CD14-positive monocyte (primary cell): Measurements from ENCODE around the gene DKK2. TPM values are rescaled to one million over a fixed set of nuclear protein-coding genes. Genes with fewer than 3 reads are reported as not detected.

Experiments
- DNase-seq, 3 donors: peaks; one replicate each; pipeline ENCODE4 v3.0.0-alpha.2; 2011 to 2022
- H2AFZ ChIP-seq: 2 replicates; pipeline ENCODE4 v1.6.0; 2012; ENCODE audit warnings: mild to moderate bottlenecking, low read depth, low read length, inconsistent platforms; ENCODE audit not compliant: insufficient read depth, poor library complexity, severe bottlenecking
- H3K27ac ChIP-seq, 2 donors: 1 replicate in 1 of 2; 2 replicates in 1 of 2; pipeline ENCODE4 v1.5.1; 2012 to 2013; ENCODE audit warnings: low read length in 2 of 2, control low read depth in 1 of 2, inconsistent platforms in 1 of 2, low read depth in 1 of 2, mild to moderate bottlenecking in 1 of 2
- H3K27me3 ChIP-seq, 2 donors: one replicate each; pipeline versions ENCODE4 v1.6.0 to v1.6.1; 2011 to 2013; ENCODE audit warnings: low read length in 2 of 2; ENCODE audit not compliant: control insufficient read depth in 2 of 2, insufficient read depth in 2 of 2
- H3K36me3 ChIP-seq, 2 donors: replicated peaks in 1 of 2; 1 replicate in 1 of 2; 2 replicates in 1 of 2; pipeline versions ENCODE4 v1.5.1 to v1.6.1; 2012 to 2013; ENCODE audit warnings: low read length in 2 of 2, control low read depth in 1 of 2, inconsistent platforms in 1 of 2, mild to moderate bottlenecking in 1 of 2; ENCODE audit not compliant: insufficient read depth in 2 of 2, control insufficient read depth in 1 of 2
- H3K4me1 ChIP-seq, 2 donors: 1 replicate in 1 of 2; 2 replicates in 1 of 2; pipeline versions ENCODE4 v1.5.1 to v1.6.1; 2012 to 2013; ENCODE audit warnings: low read length in 2 of 2, control low read depth in 1 of 2, inconsistent platforms in 1 of 2, mild to moderate bottlenecking in 1 of 2, moderate library complexity in 1 of 2; ENCODE audit not compliant: insufficient read depth in 2 of 2, control insufficient read depth in 1 of 2
- H3K4me2 ChIP-seq: replicated peaks from 2 replicates; pipeline ENCODE3; 2012; ENCODE audit warnings: low read length, moderate library complexity, mild to moderate bottlenecking; ENCODE audit not compliant: poor library complexity, severe bottlenecking; ENCODE audit errors: extremely low read depth
- H3K4me3 ChIP-seq, 3 experiments: fragments of 200-600 bp in 1 of 3; sonication (generic) in 1 of 3; replicated peaks in 1 of 3; 1 replicate in 2 of 3; 2 replicates in 1 of 3; pipeline ENCODE4 v1.5.1; 2011 to 2013; ENCODE audit warnings: low read length in 3 of 3, mild to moderate bottlenecking in 3 of 3, control low read depth in 2 of 3, low read depth in 2 of 3, inconsistent platforms in 1 of 3, moderate library complexity in 1 of 3
- H3K79me2 ChIP-seq: 2 replicates; pipeline ENCODE4 v1.6.0; 2012; ENCODE audit warnings: mild to moderate bottlenecking, control low read depth, inconsistent platforms, low read length, moderate library complexity; ENCODE audit not compliant: insufficient read depth
- H3K9ac ChIP-seq: 2 replicates; pipeline ENCODE4 v1.6.0; 2017; ENCODE audit warnings: low read length, mild to moderate bottlenecking; ENCODE audit not compliant: insufficient read depth, poor library complexity, severe bottlenecking
- H3K9me3 ChIP-seq, 2 donors: replicated peaks in 1 of 2; 1 replicate in 1 of 2; 2 replicates in 1 of 2; pipeline versions ENCODE4 v1.5.1 to v1.6.1; 2012 to 2013; ENCODE audit warnings: low read length in 2 of 2, control low read depth in 1 of 2; ENCODE audit not compliant: control insufficient read depth in 1 of 2, insufficient read depth in 1 of 2
- H4K20me1 ChIP-seq: 2 replicates; pipeline ENCODE4 v1.6.0; 2012; ENCODE audit warnings: mild to moderate bottlenecking, low read length, control low read depth, moderate library complexity; ENCODE audit not compliant: insufficient read depth
- H3K27ac Mint-ChIP-seq, 7 donors: one replicate each; pipeline ENCODE4 v1.8.0; 2020; ENCODE audit warnings: mild to moderate bottlenecking in 7 of 7, mixed read lengths in 7 of 7, moderate library complexity in 6 of 7, inconsistent platforms in 2 of 7
- H3K27me3 Mint-ChIP-seq, 3 donors: one replicate each; pipeline ENCODE4 v1.8.0; 2021 to 2022; ENCODE audit warnings: low read depth in 3 of 3, mild to moderate bottlenecking in 3 of 3, mixed read lengths in 3 of 3, moderate library complexity in 3 of 3, inconsistent platforms in 1 of 3
- H3K36me3 Mint-ChIP-seq, 2 donors: one replicate each; pipeline ENCODE4 v1.8.0; 2020; ENCODE audit warnings: mixed read lengths in 2 of 2, inconsistent platforms in 1 of 2, mild to moderate bottlenecking in 1 of 2
- H3K4me1 Mint-ChIP-seq: one replicate; pipeline ENCODE4 v1.8.0; 2020; ENCODE audit warnings: mild to moderate bottlenecking, mixed read lengths
- H3K4me3 Mint-ChIP-seq, 2 donors: one replicate each; pipeline ENCODE4 v1.8.0; 2020; ENCODE audit warnings: mild to moderate bottlenecking in 2 of 2, mixed read lengths in 2 of 2, moderate library complexity in 1 of 2
- H3K9me3 Mint-ChIP-seq, 7 donors: one replicate each; pipeline ENCODE4 v1.8.0; 2020 to 2022; ENCODE audit warnings: mixed read lengths in 7 of 7, mild to moderate bottlenecking in 6 of 7, moderate library complexity in 6 of 7, inconsistent platforms in 2 of 7
- CTCF ChIP-seq: fragments of 200-600 bp; IDR thresholded peaks from one replicate; pipeline ENCODE4 v1.8.0; 2022; ENCODE audit warnings: antibody characterized with exemption, mild to moderate bottlenecking
- WGBS: methylation state at CpG from one replicate; pipeline ENCODE4 v1.1.5; 2013; ENCODE audit warnings: missing lambda C conversion rate; ENCODE audit not compliant: insufficient coverage; 5-methylcytosine and 5-hydroxymethylcytosine counted together
- intact Hi-C, 2 donors: fragments of 100-400 bp; cut with micrococcal nuclease; formaldehyde crosslinking; loops; one replicate each; pipeline versions ENCODE4 v1.15.0 to v1.15.1; 2023
- polyA plus RNA-seq, 3 donors: library from polyadenylated mRNA; depleted of rRNA in 1 of 3; unstranded in 2 of 3; stranded (reverse) in 1 of 3; fragments of 300-500 nt in 2 of 3; fragments of >200 nt in 1 of 3; fragmentation: Illumina TruSeq in 2 of 3; gene quantifications; 1 replicate in 2 of 3; 2 replicates in 1 of 3; pipeline ENCODE4 v1.2.3, GENCODE V29; 2012 to 2021

The DKK2 gene
- polyA plus RNA-seq, 3 donors, result not detected

- H3K4me3 ChIP-seq, result no peak overlapping the region
- H3K9me3 Mint-ChIP-seq, result peaks cover 1 to 7% (median 4%) of the 10 kb centered on the region in 7 donors
- H3K36me3 ChIP-seq, result no peaks in the 10 kb centered on the region
- H3K36me3 Mint-ChIP-seq, result no peaks in the 10 kb centered on the region
- no peaks in the 10 kb centered on the region for H3K27me3 ChIP-seq
- H3K27ac Mint-ChIP-seq, result no peak overlapping the region
- no peak overlapping the region for H2AFZ ChIP-seq
- no peaks in the 10 kb centered on the region for H3K9me3 ChIP-seq
- no peak overlapping the region for H3K9ac ChIP-seq
- no peak overlapping the region for H3K27ac ChIP-seq
- no peaks in the 10 kb centered on the region for H3K4me1 Mint-ChIP-seq
- TF ChIP-seq CTCF, result no peak
- no peaks in the 10 kb centered on the region for H3K4me1 ChIP-seq
- H3K27me3 Mint-ChIP-seq, result no peaks in the 10 kb centered on the region
- intact Hi-C loops, result no loop called here
- H4K20me1 ChIP-seq, result no peaks in the 10 kb centered on the region
- H3K4me3 Mint-ChIP-seq, result no peak overlapping the region
- DNase-seq, result no peak
- no peaks in the 10 kb centered on the region for H3K79me2 ChIP-seq
- no peak overlapping the region for H3K4me2 ChIP-seq
- 92% methylated on average over 4 of the region's 7 CpGs for WGBS
These were observed 160.8 kb downstream of the DKK2 start for GRCh38 chr4:106875340-106875739.
